HG03575 (cell line): ENCODE results near the gene MYOG.

Source experiments
- ATAC-seq: cut with Tn5 transposase; IDR thresholded peaks from one replicate; pipeline ENCODE4 v1.9.1; 2021; ENCODE audit not compliant: unreplicated experiment, insufficient number of reproducible peaks, low FRiP score; ENCODE audit errors: extremely low read depth

Gene MYOG

GRCh38 chr1:203076031-203076511, 9.7 kb downstream of the MYOG start:
- ATAC-seq: no peak

- ATAC-seq: no peak
Measured at GRCh38 chr1:203075236-203076030, 10.4 kb downstream of the MYOG start.

- ATAC-seq: no peak
Measured at GRCh38 chr1:203074610-203075009, 11.2 kb downstream of the MYOG start.

- ATAC-seq: no peak
Measured at GRCh38 chr1:203073469-203073868, 12.3 kb downstream of the MYOG start.

GRCh38 chr1:203072911-203073310, 12.9 kb downstream of the MYOG start:
- no peak for ATAC-seq

GRCh38 chr1:203072002-203072602, 13.7 kb downstream of the MYOG start:
- no peak for ATAC-seq

GRCh38 chr1:203069030-203069747, 16.6 kb downstream of the MYOG start:
- no peak for ATAC-seq

- no peak for ATAC-seq
Measured at GRCh38 chr1:203066965-203067364, 18.8 kb downstream of the MYOG start.

GRCh38 chr1:203065986-203066385, 19.8 kb downstream of the MYOG start:
- ATAC-seq: no peak

GRCh38 chr1:203065191-203065590, 20.6 kb downstream of the MYOG start:
- ATAC-seq: no peak

- ATAC-seq: no peak
Measured at GRCh38 chr1:203063287-203063686, 22.5 kb downstream of the MYOG start.

GRCh38 chr1:203060115-203060514, 25.7 kb downstream of the MYOG start:
- no peak for ATAC-seq

- ATAC-seq: no peak
Measured at GRCh38 chr1:203059485-203059884, 26.3 kb downstream of the MYOG start.

GRCh38 chr1:203058676-203058935, 27.2 kb downstream of the MYOG start:
- no peak for ATAC-seq

- no peak for ATAC-seq
Measured at GRCh38 chr1:203057911-203058675, 27.7 kb downstream of the MYOG start.

GRCh38 chr1:203056516-203056915, 29.3 kb downstream of the MYOG start:
- no peak for ATAC-seq

- ATAC-seq: no peak
Measured at GRCh38 chr1:203056012-203056411, 29.8 kb downstream of the MYOG start.

GRCh38 chr1:203055161-203055799, 30.5 kb downstream of the MYOG start:
- no peak for ATAC-seq

GRCh38 chr1:203054642-203055041, 31.2 kb downstream of the MYOG start:
- ATAC-seq: no peak
